NCI-H526 treated with DMSO at 0.1 percent for 48 hours (cell line): ENCODE data around the gene TIMP3.

Source experiments
- DNase-seq: peaks from one replicate; lab custom pipeline; 2025; lab: John Stamatoyannopoulos, UW

The TIMP3 gene

GRCh38 chr22:32882774-32883530 lies 81.4 kb downstream of the TIMP3 start:
- no peak for DNase-seq

GRCh38 chr22:32887324-32887980 lies 85.9 kb downstream of the TIMP3 start:
- DNase-seq = no peak

GRCh38 chr22:32888976-32889375 lies 87.5 kb downstream of the TIMP3 start:
- DNase-seq = no peak

GRCh38 chr22:32896891-32897290 lies 95.4 kb downstream of the TIMP3 start:
- no peak for DNase-seq

- no peak for DNase-seq
Measured at GRCh38 chr22:32897400-32897799, 95.9 kb downstream of the TIMP3 start.

GRCh38 chr22:32900886-32901635 lies 99.6 kb downstream of the TIMP3 start:
- DNase-seq = no peak

GRCh38 chr22:32901925-32902324 lies 100.4 kb downstream of the TIMP3 start:
- no peak for DNase-seq

GRCh38 chr22:32903507-32903906 lies 102.0 kb downstream of the TIMP3 start:
- no peak for DNase-seq

- DNase-seq = no peak
Measured at GRCh38 chr22:32904044-32904443, 102.5 kb downstream of the TIMP3 start.

- DNase-seq = no peak
Measured at GRCh38 chr22:32905400-32905799, 103.9 kb downstream of the TIMP3 start.

- DNase-seq = no peak
Measured at GRCh38 chr22:32909581-32910428, 108.3 kb downstream of the TIMP3 start.

- no peak for DNase-seq
Measured at GRCh38 chr22:32910429-32910772, 108.9 kb downstream of the TIMP3 start.

- DNase-seq = no peak
Measured at GRCh38 chr22:32911503-32911902, 110.0 kb downstream of the TIMP3 start.
